ENCODE data around the gene NBEA. TPM values are rescaled to one million over a fixed set of nuclear protein-coding genes. Genes with fewer than 3 reads are reported as not detected.
"Not testable (repeated sequence)": the region's sequence is repeated elsewhere in the genome, so short reads cannot be mapped to it uniquely, and the experiment has no call there.

Gene NBEA
- total RNA-seq, 3 donors from 2014 or later: 3.5 to 27.2 (median 5.2) TPM

DNA sequence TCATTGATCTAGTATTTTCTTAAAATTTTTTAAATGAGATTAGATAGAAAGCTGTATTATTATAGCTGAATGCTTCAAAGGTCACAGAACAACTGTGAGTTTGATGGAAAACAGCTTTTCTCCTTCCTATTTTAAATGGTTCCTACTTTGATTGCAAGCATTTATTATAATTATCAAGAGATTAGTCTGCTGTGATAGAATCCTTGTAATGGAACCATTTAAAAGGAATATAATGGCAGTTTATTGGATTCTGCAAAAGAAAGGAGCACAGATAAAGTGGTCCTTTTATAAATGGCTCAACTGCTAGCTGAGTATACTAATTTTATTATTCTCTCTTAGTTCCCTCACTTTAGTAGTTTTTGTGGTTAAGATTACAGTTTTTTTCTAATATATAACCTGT, 447.5 kb downstream of the NBEA start:
- H3K4me3 ChIP-seq: no peak overlapping the region
- H3K4me1 ChIP-seq (ENCODE audit: low read depth): no peaks in the 10 kb centered on the region
- H3K36me3 ChIP-seq (ENCODE audit: low read depth): no peaks in the 10 kb centered on the region
- no peaks in the 10 kb centered on the region for H3K9me3 ChIP-seq
- TF ChIP-seq, protein P1, sequence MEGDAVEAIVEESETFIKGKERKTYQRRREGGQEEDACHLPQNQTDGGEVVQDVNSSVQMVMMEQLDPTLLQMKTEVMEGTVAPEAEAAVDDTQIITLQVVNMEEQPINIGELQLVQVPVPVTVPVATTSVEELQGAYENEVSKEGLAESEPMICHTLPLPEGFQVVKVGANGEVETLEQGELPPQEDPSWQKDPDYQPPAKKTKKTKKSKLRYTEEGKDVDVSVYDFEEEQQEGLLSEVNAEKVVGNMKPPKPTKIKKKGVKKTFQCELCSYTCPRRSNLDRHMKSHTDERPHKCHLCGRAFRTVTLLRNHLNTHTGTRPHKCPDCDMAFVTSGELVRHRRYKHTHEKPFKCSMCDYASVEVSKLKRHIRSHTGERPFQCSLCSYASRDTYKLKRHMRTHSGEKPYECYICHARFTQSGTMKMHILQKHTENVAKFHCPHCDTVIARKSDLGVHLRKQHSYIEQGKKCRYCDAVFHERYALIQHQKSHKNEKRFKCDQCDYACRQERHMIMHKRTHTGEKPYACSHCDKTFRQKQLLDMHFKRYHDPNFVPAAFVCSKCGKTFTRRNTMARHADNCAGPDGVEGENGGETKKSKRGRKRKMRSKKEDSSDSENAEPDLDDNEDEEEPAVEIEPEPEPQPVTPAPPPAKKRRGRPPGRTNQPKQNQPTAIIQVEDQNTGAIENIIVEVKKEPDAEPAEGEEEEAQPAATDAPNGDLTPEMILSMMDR (IDR thresholded peaks at IDR 0.05): no peak
- ATAC-seq (no peak), DNase-seq (no peak)
- intact Hi-C loops (cut with DNase I, micrococcal nuclease): no loop called here

DNA sequence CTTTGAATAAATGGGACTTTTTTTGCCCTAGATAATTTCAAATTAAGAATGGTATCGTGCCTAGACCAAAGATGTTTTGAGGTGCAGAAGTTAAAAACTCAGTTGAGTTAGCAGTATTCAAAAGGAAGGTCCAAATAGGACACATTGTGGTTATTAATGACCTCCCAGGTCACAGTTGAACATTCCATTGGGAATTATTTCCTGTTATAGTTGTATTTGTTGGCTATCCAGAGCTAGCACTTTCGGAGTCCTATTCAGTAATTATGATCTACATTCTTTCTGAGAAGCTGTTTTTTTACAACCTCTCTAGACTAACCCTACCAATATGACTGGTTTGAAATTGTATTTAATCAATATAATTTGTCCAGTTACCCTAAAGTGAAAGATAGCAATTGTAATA, 450.7 kb downstream of the NBEA start:
- Histone ChIP-seq H3K9me3 (no peaks in the 10 kb centered on the region), H3K4me1 (ENCODE audit: low read depth) (no peaks in the 10 kb centered on the region), H3K36me3 (ENCODE audit: low read depth) (no peaks in the 10 kb centered on the region), H3K4me3 (no peak overlapping the region)
- TF ChIP-seq, protein P1 (IDR thresholded peaks at IDR 0.05): no peak
- ATAC-seq: no peak
- intact Hi-C loops (cut with DNase I, micrococcal nuclease): no loop called here
- no peak for DNase-seq

DNA sequence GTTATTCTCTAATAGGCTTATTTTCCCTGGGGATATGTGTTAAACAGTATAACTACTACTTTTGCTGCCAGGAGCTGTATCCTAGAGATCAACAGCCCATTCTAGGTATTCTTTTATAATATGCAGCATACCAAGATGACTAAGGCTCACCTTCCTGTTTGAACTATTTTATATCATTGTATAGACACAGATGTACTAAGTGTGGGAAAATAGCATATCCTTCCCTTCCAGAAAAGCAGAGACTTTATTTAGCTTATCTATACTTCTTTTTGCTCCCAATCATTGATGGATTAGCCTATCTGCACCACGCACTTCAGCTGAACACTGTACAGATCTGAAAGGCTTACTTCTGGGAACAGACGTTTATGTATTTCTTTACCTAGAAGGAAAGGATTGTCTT, 451.8 kb downstream of the NBEA start:
- Histone ChIP-seq H3K4me1 (ENCODE audit: low read depth) (no peaks in the 10 kb centered on the region), H3K4me3 (no peak overlapping the region), H3K36me3 (ENCODE audit: low read depth) (no peaks in the 10 kb centered on the region), H3K9me3 (peaks cover 2% of the 10 kb centered on the region)
- intact Hi-C loops (cut with DNase I, micrococcal nuclease): no loop called here
- DNase-seq: no peak
- TF ChIP-seq, protein P1 (IDR thresholded peaks at IDR 0.05): no peak
- ATAC-seq: no peak

DNA sequence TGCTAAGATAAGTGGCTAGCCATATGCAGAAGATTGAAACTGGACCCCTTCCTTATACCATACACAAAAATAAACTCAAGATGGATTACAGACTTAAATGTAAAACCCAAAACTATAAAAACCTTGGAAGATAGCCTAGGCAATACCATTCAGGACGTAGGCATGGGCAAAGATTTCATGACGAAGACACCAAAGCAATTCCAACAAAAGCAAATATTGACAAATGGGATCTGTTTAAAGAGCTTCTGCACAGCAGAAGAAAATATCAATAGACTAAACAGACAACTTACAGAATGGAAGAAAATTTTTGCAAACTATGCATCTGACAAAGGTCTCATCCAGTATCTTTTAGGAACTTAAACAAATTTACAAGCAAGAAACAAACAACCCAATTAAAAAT, 466.2 kb downstream of the NBEA start:
- H3K9me3 ChIP-seq; H3K4me3 ChIP-seq; intact Hi-C loops (cut with DNase I, micrococcal nuclease); DNase-seq; ATAC-seq; H3K36me3 ChIP-seq (ENCODE audit: low read depth); H3K4me1 ChIP-seq (ENCODE audit: low read depth): not testable (repeated sequence)

DNA sequence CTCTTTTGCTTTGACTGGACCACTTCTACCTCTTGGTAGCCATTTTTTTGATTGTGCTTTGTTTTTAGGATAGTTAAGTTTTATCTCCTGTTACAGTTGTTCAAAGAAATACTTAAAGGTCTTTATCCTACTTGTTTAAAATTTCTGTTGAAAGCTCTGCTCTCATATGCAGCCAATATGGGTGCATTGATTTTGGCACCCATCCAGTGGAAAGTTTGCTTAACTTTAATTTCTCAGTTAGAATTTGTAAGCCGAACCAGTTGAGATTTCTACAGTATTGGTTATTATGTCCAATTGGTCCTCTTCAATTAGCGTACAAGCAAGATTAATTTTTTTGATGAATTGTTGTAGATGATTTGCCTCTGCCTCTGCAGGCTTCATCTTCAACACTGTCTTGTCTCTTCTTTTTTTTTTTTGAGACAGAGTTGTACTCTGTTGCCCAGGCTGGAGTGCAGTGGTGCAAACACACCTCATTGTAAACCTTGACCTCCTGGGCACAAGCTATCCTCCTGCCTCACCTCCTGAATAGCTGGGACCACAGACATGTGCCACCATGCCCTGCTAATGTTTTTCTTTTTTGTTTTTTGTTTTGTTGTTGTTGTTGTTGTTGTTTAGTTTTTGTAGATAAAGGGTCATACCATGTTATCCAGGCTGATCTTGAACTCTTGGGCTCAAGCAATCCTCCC, 469.1 kb downstream of the NBEA start:
- no peaks in the 10 kb centered on the region for H3K4me1 ChIP-seq (ENCODE audit: low read depth)
- ATAC-seq: no peak
- no peak overlapping the region for H3K4me3 ChIP-seq
- peaks cover 1% of the 10 kb centered on the region for H3K9me3 ChIP-seq
- TF ChIP-seq, protein P1 (IDR thresholded peaks at IDR 0.05): no peak
- no peaks in the 10 kb centered on the region for H3K36me3 ChIP-seq (ENCODE audit: low read depth)
- intact Hi-C loops (cut with DNase I, micrococcal nuclease): no loop called here
- no peak for DNase-seq

DNA sequence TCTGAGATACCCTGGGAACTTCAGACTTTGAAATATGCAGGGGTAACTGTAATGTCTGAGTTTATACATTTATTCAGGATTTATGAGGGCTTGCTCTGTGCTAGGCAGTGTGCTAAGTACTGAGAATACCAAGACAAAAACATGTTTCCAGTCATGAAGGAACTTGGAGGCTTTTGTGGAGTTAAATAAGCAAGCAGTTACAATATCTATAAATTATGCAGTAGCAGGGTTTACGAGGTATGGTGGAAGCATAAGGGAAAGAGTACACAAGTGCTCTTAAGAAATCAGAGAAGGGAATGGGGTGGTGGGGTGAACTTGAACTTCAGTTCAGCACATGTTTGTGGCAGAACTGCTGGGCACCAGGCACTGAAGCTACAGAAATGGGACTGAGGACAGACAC, 506.4 kb downstream of the NBEA start:
- H3K4me3 ChIP-seq: no peak overlapping the region
- DNase-seq (no peak), ATAC-seq (peak; percentile 53)
- intact Hi-C loops (cut with DNase I, micrococcal nuclease): no loop called here
- TF ChIP-seq, protein P1 (IDR thresholded peaks at IDR 0.05): no peak
- H3K36me3 ChIP-seq (ENCODE audit: low read depth): no peaks in the 10 kb centered on the region
- H3K9me3 ChIP-seq: no peaks in the 10 kb centered on the region
- no peaks in the 10 kb centered on the region for H3K4me1 ChIP-seq (ENCODE audit: low read depth)
